GM18951 (cell line): ENCODE results near the gene PNKD.

Experiments used
- POLR2A ChIP-seq: IDR thresholded peaks from 4 replicates; pipeline ENCODE4 v1.6.1; 2011; ENCODE audit warnings: mild to moderate bottlenecking; ENCODE audit not compliant: insufficient read length, insufficient read depth; ENCODE audit errors: extremely low read depth
- in situ Hi-C: fragments of 300-500 bp; cut with MboI; formaldehyde crosslinking; loops from one replicate; pipeline ENCODE4 v1.12.0; 2022; ENCODE audit warnings: low sequenced_read_pairs, mixed read lengths, inconsistent platforms; ENCODE audit not compliant: unreplicated experiment

The PNKD gene

GRCh38 chr2:218345491-218346236 is 75.3 kb downstream of the PNKD start:
- in situ Hi-C loops, result no loop called here
- no peak for TF ChIP-seq POLR2A

GRCh38 chr2:218347172-218347571 is 76.9 kb downstream of the PNKD start:
- in situ Hi-C loops, result no loop called here
- TF ChIP-seq POLR2A, result no peak

- no peak for TF ChIP-seq POLR2A
- in situ Hi-C loops, result no loop called here
Measured at GRCh38 chr2:218354045-218354444, 83.7 kb downstream of the PNKD start.

GRCh38 chr2:218354850-218355443 is 84.6 kb downstream of the PNKD start:
- TF ChIP-seq POLR2A, result no peak
- in situ Hi-C loops, result no loop called here

GRCh38 chr2:218357236-218358177 is 87.2 kb downstream of the PNKD start:
- in situ Hi-C loops, result no loop called here
- no peak for TF ChIP-seq POLR2A

GRCh38 chr2:218360453-218360852 is 90.1 kb downstream of the PNKD start:
- in situ Hi-C loops, result no loop called here

GRCh38 chr2:218362606-218363005 is 92.3 kb downstream of the PNKD start:
- in situ Hi-C loops, result no loop called here
- no peak for TF ChIP-seq POLR2A

More at GRCh38 chr2:218360453-218360852, 90.1 kb downstream of the PNKD start:
- no peak for TF ChIP-seq POLR2A

GRCh38 chr2:218363736-218364135 is 93.4 kb downstream of the PNKD start:
- in situ Hi-C loops, result no loop called here
- no peak for TF ChIP-seq POLR2A

- TF ChIP-seq POLR2A, result no peak
- in situ Hi-C loops, result no loop called here
Measured at GRCh38 chr2:218364196-218364595, 93.9 kb downstream of the PNKD start.

GRCh38 chr2:218366621-218367414 is 96.5 kb downstream of the PNKD start:
- no peak for TF ChIP-seq POLR2A
- in situ Hi-C loops, result no loop called here

GRCh38 chr2:218367415-218368149 is 97.3 kb downstream of the PNKD start:
- TF ChIP-seq POLR2A, result peak; percentile 81
- in situ Hi-C loops, result no loop called here

GRCh38 chr2:218368150-218368528 is 97.8 kb downstream of the PNKD start:
- no peak for TF ChIP-seq POLR2A
- in situ Hi-C loops, result no loop called here

- in situ Hi-C loops, result no loop called here
- no peak for TF ChIP-seq POLR2A
Measured at GRCh38 chr2:218368621-218369153, 98.4 kb downstream of the PNKD start.
